CD14-positive monocyte (primary cell): ENCODE results near the gene FAM53A. TPM values are rescaled to one million over a fixed set of nuclear protein-coding genes. Genes with fewer than 3 reads are reported as not detected.

ENCODE experiments used
- DNase-seq, 3 donors: peaks; one replicate each; pipeline ENCODE4 v3.0.0-alpha.2; 2011 to 2022
- H2AFZ ChIP-seq: 2 replicates; pipeline ENCODE4 v1.6.0; 2012; ENCODE audit warnings: mild to moderate bottlenecking, low read depth, low read length, inconsistent platforms; ENCODE audit not compliant: insufficient read depth, poor library complexity, severe bottlenecking
- H3K27ac ChIP-seq, 2 donors: 1 replicate in 1 of 2; 2 replicates in 1 of 2; pipeline ENCODE4 v1.5.1; 2012 to 2013; ENCODE audit warnings: low read length in 2 of 2, control low read depth in 1 of 2, inconsistent platforms in 1 of 2, low read depth in 1 of 2, mild to moderate bottlenecking in 1 of 2
- H3K27me3 ChIP-seq, 2 donors: one replicate each; pipeline versions ENCODE4 v1.6.0 to v1.6.1; 2011 to 2013; ENCODE audit warnings: low read length in 2 of 2; ENCODE audit not compliant: control insufficient read depth in 2 of 2, insufficient read depth in 2 of 2
- H3K36me3 ChIP-seq, 2 donors: replicated peaks in 1 of 2; 1 replicate in 1 of 2; 2 replicates in 1 of 2; pipeline versions ENCODE4 v1.5.1 to v1.6.1; 2012 to 2013; ENCODE audit warnings: low read length in 2 of 2, control low read depth in 1 of 2, inconsistent platforms in 1 of 2, mild to moderate bottlenecking in 1 of 2; ENCODE audit not compliant: insufficient read depth in 2 of 2, control insufficient read depth in 1 of 2
- H3K4me1 ChIP-seq, 2 donors: 1 replicate in 1 of 2; 2 replicates in 1 of 2; pipeline versions ENCODE4 v1.5.1 to v1.6.1; 2012 to 2013; ENCODE audit warnings: low read length in 2 of 2, control low read depth in 1 of 2, inconsistent platforms in 1 of 2, mild to moderate bottlenecking in 1 of 2, moderate library complexity in 1 of 2; ENCODE audit not compliant: insufficient read depth in 2 of 2, control insufficient read depth in 1 of 2
- H3K4me2 ChIP-seq: replicated peaks from 2 replicates; pipeline ENCODE3; 2012; ENCODE audit warnings: low read length, moderate library complexity, mild to moderate bottlenecking; ENCODE audit not compliant: poor library complexity, severe bottlenecking; ENCODE audit errors: extremely low read depth
- H3K4me3 ChIP-seq, 3 experiments: fragments of 200-600 bp in 1 of 3; sonication (generic) in 1 of 3; replicated peaks in 1 of 3; 1 replicate in 2 of 3; 2 replicates in 1 of 3; pipeline ENCODE4 v1.5.1; 2011 to 2013; ENCODE audit warnings: low read length in 3 of 3, mild to moderate bottlenecking in 3 of 3, control low read depth in 2 of 3, low read depth in 2 of 3, inconsistent platforms in 1 of 3, moderate library complexity in 1 of 3
- H3K79me2 ChIP-seq: 2 replicates; pipeline ENCODE4 v1.6.0; 2012; ENCODE audit warnings: mild to moderate bottlenecking, control low read depth, inconsistent platforms, low read length, moderate library complexity; ENCODE audit not compliant: insufficient read depth
- H3K9ac ChIP-seq: 2 replicates; pipeline ENCODE4 v1.6.0; 2017; ENCODE audit warnings: low read length, mild to moderate bottlenecking; ENCODE audit not compliant: insufficient read depth, poor library complexity, severe bottlenecking
- H3K9me3 ChIP-seq, 2 donors: replicated peaks in 1 of 2; 1 replicate in 1 of 2; 2 replicates in 1 of 2; pipeline versions ENCODE4 v1.5.1 to v1.6.1; 2012 to 2013; ENCODE audit warnings: low read length in 2 of 2, control low read depth in 1 of 2; ENCODE audit not compliant: control insufficient read depth in 1 of 2, insufficient read depth in 1 of 2
- H4K20me1 ChIP-seq: 2 replicates; pipeline ENCODE4 v1.6.0; 2012; ENCODE audit warnings: mild to moderate bottlenecking, low read length, control low read depth, moderate library complexity; ENCODE audit not compliant: insufficient read depth
- H3K27ac Mint-ChIP-seq, 7 donors: one replicate each; pipeline ENCODE4 v1.8.0; 2020; ENCODE audit warnings: mild to moderate bottlenecking in 7 of 7, mixed read lengths in 7 of 7, moderate library complexity in 6 of 7, inconsistent platforms in 2 of 7
- H3K27me3 Mint-ChIP-seq, 3 donors: one replicate each; pipeline ENCODE4 v1.8.0; 2021 to 2022; ENCODE audit warnings: low read depth in 3 of 3, mild to moderate bottlenecking in 3 of 3, mixed read lengths in 3 of 3, moderate library complexity in 3 of 3, inconsistent platforms in 1 of 3
- H3K36me3 Mint-ChIP-seq, 2 donors: one replicate each; pipeline ENCODE4 v1.8.0; 2020; ENCODE audit warnings: mixed read lengths in 2 of 2, inconsistent platforms in 1 of 2, mild to moderate bottlenecking in 1 of 2
- H3K4me1 Mint-ChIP-seq: one replicate; pipeline ENCODE4 v1.8.0; 2020; ENCODE audit warnings: mild to moderate bottlenecking, mixed read lengths
- H3K4me3 Mint-ChIP-seq, 2 donors: one replicate each; pipeline ENCODE4 v1.8.0; 2020; ENCODE audit warnings: mild to moderate bottlenecking in 2 of 2, mixed read lengths in 2 of 2, moderate library complexity in 1 of 2
- H3K9me3 Mint-ChIP-seq, 7 donors: one replicate each; pipeline ENCODE4 v1.8.0; 2020 to 2022; ENCODE audit warnings: mixed read lengths in 7 of 7, mild to moderate bottlenecking in 6 of 7, moderate library complexity in 6 of 7, inconsistent platforms in 2 of 7
- whole genome bisulfite sequencing: methylation state at CpG from one replicate; pipeline ENCODE4 v1.1.5; 2013; ENCODE audit warnings: missing lambda C conversion rate; ENCODE audit not compliant: insufficient coverage; 5-methylcytosine and 5-hydroxymethylcytosine counted together
- intact Hi-C, 2 donors: fragments of 100-400 bp; cut with micrococcal nuclease; formaldehyde crosslinking; loops; one replicate each; pipeline versions ENCODE4 v1.15.0 to v1.15.1; 2023
- polyA plus RNA-seq, 3 donors: library from polyadenylated mRNA; depleted of rRNA in 1 of 3; unstranded in 2 of 3; stranded (reverse) in 1 of 3; fragments of 300-500 nt in 2 of 3; fragments of >200 nt in 1 of 3; fragmentation: Illumina TruSeq in 2 of 3; gene quantifications; 1 replicate in 2 of 3; 2 replicates in 1 of 3; pipeline ENCODE4 v1.2.3, GENCODE V29; 2012 to 2021
- TF ChIP-seq, protein P1 (sequence below): fragments of 200-600 bp; IDR thresholded peaks from one replicate; pipeline ENCODE4 v1.8.0; 2022; ENCODE audit warnings: antibody characterized with exemption, mild to moderate bottlenecking

The FAM53A gene
- polyA plus RNA-seq, 3 donors, result 0.40 to 0.82 (median 0.76) TPM

DNA sequence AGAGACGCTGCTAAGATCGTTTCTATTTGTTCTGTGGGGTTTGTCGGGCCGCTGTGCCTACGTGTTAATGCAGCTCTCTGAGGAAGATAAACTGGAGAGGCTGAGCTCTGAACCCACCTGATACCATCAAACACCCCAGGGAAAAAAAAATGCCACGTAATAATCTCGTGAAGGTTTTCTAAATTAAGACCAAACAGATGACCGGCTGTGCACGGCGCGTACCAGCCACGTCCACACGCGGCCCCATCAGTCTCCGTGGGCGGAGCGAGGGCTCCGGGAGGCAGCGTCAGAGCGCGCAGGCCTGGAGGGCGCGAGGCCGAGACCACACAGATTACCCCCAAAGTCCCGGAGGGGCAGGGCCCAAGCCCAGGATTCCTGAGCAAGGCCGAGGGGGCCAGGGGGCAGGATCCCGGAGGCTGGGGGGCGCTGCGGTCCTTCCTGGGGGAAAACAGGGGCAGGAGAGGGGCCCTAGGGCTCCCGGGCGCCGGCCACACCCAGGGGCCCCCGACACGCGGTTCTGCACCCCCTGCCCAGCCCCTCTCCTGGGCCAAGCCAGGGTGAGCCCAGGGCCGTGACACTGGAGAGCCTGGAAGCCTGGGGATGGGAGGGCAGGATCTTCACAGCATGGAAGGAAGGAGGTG, 91.9 kb downstream of the FAM53A start:
- no peaks in the 10 kb centered on the region for H4K20me1 ChIP-seq
- no peak for DNase-seq
- H3K27ac ChIP-seq, result no peak overlapping the region
- Mint-ChIP-seq H3K4me3 (no peak overlapping the region), H3K9me3 (peaks cover 25 to 57% (median 39%) of the 10 kb centered on the region in 7 donors), H3K27me3 (peaks cover 3 to 14% (median 7%) of the 10 kb centered on the region in 3 donors), H3K4me1 (no peaks in the 10 kb centered on the region), H3K36me3 (no peaks in the 10 kb centered on the region), H3K27ac (no peak overlapping the region)
- no peak overlapping the region for H2AFZ ChIP-seq
- no peaks in the 10 kb centered on the region for H3K27me3 ChIP-seq
- H3K9ac ChIP-seq, result no peak overlapping the region
- H3K9me3 ChIP-seq, result peaks cover 39 to 40% of the 10 kb centered on the region in 2 donors
- H3K36me3 ChIP-seq, result no peaks in the 10 kb centered on the region
- no peak overlapping the region for H3K4me3 ChIP-seq
- no peaks in the 10 kb centered on the region for H3K4me1 ChIP-seq
- TF ChIP-seq, protein P1, sequence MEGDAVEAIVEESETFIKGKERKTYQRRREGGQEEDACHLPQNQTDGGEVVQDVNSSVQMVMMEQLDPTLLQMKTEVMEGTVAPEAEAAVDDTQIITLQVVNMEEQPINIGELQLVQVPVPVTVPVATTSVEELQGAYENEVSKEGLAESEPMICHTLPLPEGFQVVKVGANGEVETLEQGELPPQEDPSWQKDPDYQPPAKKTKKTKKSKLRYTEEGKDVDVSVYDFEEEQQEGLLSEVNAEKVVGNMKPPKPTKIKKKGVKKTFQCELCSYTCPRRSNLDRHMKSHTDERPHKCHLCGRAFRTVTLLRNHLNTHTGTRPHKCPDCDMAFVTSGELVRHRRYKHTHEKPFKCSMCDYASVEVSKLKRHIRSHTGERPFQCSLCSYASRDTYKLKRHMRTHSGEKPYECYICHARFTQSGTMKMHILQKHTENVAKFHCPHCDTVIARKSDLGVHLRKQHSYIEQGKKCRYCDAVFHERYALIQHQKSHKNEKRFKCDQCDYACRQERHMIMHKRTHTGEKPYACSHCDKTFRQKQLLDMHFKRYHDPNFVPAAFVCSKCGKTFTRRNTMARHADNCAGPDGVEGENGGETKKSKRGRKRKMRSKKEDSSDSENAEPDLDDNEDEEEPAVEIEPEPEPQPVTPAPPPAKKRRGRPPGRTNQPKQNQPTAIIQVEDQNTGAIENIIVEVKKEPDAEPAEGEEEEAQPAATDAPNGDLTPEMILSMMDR, result no peak
- intact Hi-C loops, result no loop called here
- no peaks in the 10 kb centered on the region for H3K79me2 ChIP-seq
- 96% methylated on average over 32 of the region's 36 CpGs for WGBS
- no peak overlapping the region for H3K4me2 ChIP-seq

DNA sequence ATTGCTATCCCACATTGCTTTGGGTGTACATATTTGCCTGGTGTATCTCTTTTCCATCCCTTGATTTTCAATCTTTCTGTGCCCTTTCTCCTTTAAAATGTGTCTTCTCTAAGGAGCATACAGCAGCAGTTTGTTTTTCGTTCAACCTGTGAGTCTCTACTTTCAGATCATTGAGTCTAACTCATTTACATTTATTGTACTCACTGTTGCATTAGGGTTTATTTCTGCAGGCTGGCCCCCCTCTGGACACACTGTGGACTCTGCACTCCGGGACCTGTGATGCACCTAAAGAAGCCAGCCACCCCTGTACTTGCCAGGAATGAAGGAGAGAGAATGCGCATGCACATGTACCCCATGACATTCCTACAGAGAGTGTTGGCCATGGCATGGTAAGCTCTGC, 93.0 kb downstream of the FAM53A start:
- no peak for DNase-seq
- intact Hi-C loops, result no loop called here
- Mint-ChIP-seq H3K4me3 (no peak overlapping the region), H3K27me3 (peaks cover 3 to 14% (median 7%) of the 10 kb centered on the region in 3 donors), H3K4me1 (no peaks in the 10 kb centered on the region), H3K36me3 (no peaks in the 10 kb centered on the region), H3K27ac (no peak overlapping the region), H3K9me3 (peaks cover 25 to 61% (median 40%) of the 10 kb centered on the region in 7 donors)
- Histone ChIP-seq H3K9me3 (peaks cover 39 to 40% of the 10 kb centered on the region in 2 donors), H3K27me3 (no peaks in the 10 kb centered on the region), H4K20me1 (no peaks in the 10 kb centered on the region), H3K27ac (no peak overlapping the region), H3K9ac (no peak overlapping the region), H3K4me3 (no peak overlapping the region), H2AFZ (no peak overlapping the region), H3K4me2 (no peak overlapping the region), H3K36me3 (no peaks in the 10 kb centered on the region), H3K4me1 (no peaks in the 10 kb centered on the region), H3K79me2 (no peaks in the 10 kb centered on the region)
- TF ChIP-seq, protein P1, result no peak
- WGBS, result 100% methylated on average over 1 of the region's 3 CpGs
